H9 (cell line): ENCODE measurements around the gene DOC2A. TPM values are rescaled to one million over a fixed set of nuclear protein-coding genes. Genes with fewer than 3 reads are reported as not detected.

ENCODE experiments used
- DNase-seq: peaks from one replicate; pipeline ENCODE4 v3.0.0-alpha.2; 2017
- H2AFZ ChIP-seq: one replicate; pipeline ENCODE4 v1.6.1; 2013; ENCODE audit warnings: mild to moderate bottlenecking, low read length, control low read depth, moderate library complexity
- H2AK5ac ChIP-seq: 2 replicates; pipeline ENCODE4 v1.6.1; 2013; ENCODE audit warnings: low read length, control low read depth, mixed read lengths; ENCODE audit not compliant: insufficient read length
- H2BK120ac ChIP-seq: one replicate; pipeline ENCODE4 v1.6.1; 2013; ENCODE audit warnings: low read depth, mild to moderate bottlenecking, low read length, control low read depth, inconsistent platforms; ENCODE audit not compliant: poor library complexity, severe bottlenecking
- H2BK12ac ChIP-seq: 2 replicates; pipeline ENCODE4 v1.6.1; 2013; ENCODE audit warnings: low read length, control low read depth, mixed read lengths, low read depth; ENCODE audit not compliant: insufficient read length
- H2BK15ac ChIP-seq: 2 replicates; pipeline ENCODE4 v1.6.1; 2013; ENCODE audit warnings: low read depth, low read length, control low read depth
- H2BK20ac ChIP-seq: one replicate; pipeline ENCODE4 v1.6.1; 2013; ENCODE audit warnings: low read depth, mild to moderate bottlenecking, low read length, control low read depth, inconsistent platforms; ENCODE audit not compliant: poor library complexity, severe bottlenecking
- H2BK5ac ChIP-seq: 2 replicates; pipeline ENCODE4 v1.6.1; 2013; ENCODE audit warnings: low read length, control low read depth, mixed read lengths; ENCODE audit not compliant: insufficient read length
- H3K14ac ChIP-seq: 2 replicates; pipeline ENCODE4 v1.6.1; 2013; ENCODE audit warnings: low read length, control low read depth; ENCODE audit not compliant: insufficient read depth
- H3K18ac ChIP-seq: 2 replicates; pipeline ENCODE4 v1.6.1; 2013; ENCODE audit warnings: low read depth, mild to moderate bottlenecking, mixed read lengths, low read length, control low read depth; ENCODE audit not compliant: insufficient read length
- H3K23ac ChIP-seq: 2 replicates; pipeline ENCODE4 v1.6.1; 2013; ENCODE audit warnings: low read length, control low read depth, mixed read lengths, low read depth; ENCODE audit not compliant: insufficient read length
- H3K23me2 ChIP-seq: 2 replicates; pipeline ENCODE4 v1.6.1; 2013; ENCODE audit warnings: low read depth, mild to moderate bottlenecking, mixed read lengths, low read length, control low read depth; ENCODE audit not compliant: insufficient read length, poor library complexity, severe bottlenecking
- H3K27ac ChIP-seq: 2 replicates; pipeline ENCODE4 v1.5.1; 2013; ENCODE audit warnings: low read length, control low read depth, mixed read lengths, low read depth; ENCODE audit not compliant: insufficient read length
- H3K27me3 ChIP-seq: 2 replicates; pipeline ENCODE4 v1.6.1; 2013; ENCODE audit warnings: low read length, control low read depth, inconsistent platforms; ENCODE audit not compliant: insufficient read depth
- H3K4ac ChIP-seq: 2 replicates; pipeline ENCODE4 v1.6.1; 2013; ENCODE audit warnings: low read depth, mild to moderate bottlenecking, control low read depth, inconsistent platforms, low read length, moderate library complexity
- H3K4me1 ChIP-seq: 2 replicates; pipeline ENCODE4 v1.6.1; 2013; ENCODE audit warnings: low read length, control low read depth, inconsistent platforms; ENCODE audit not compliant: insufficient read depth
- H3K4me2 ChIP-seq: 2 replicates; pipeline ENCODE4 v1.6.1; 2013; ENCODE audit warnings: low read length, control low read depth, mixed read lengths; ENCODE audit not compliant: insufficient read length, insufficient read depth
- H3K56ac ChIP-seq: 2 replicates; pipeline ENCODE4 v1.6.1; 2013; ENCODE audit warnings: low read depth, mild to moderate bottlenecking, mixed read lengths, low read length, control low read depth; ENCODE audit not compliant: insufficient read length
- H3K79me1 ChIP-seq: 2 replicates; pipeline ENCODE4 v1.6.1; 2013; ENCODE audit warnings: low read depth, mild to moderate bottlenecking, moderate library complexity, low read length, control low read depth, inconsistent platforms; ENCODE audit not compliant: insufficient read depth, poor library complexity, severe bottlenecking
- H3K79me2 ChIP-seq: 2 replicates; pipeline ENCODE4 v1.6.1; 2013; ENCODE audit warnings: low read length, control low read depth, inconsistent platforms; ENCODE audit not compliant: insufficient read depth
- H3K9ac ChIP-seq: 2 replicates; pipeline ENCODE4 v1.6.1; 2013; ENCODE audit warnings: low read length, control low read depth, mixed read lengths; ENCODE audit not compliant: insufficient read length; ENCODE audit errors: extremely low read depth
- H3K9me3 ChIP-seq: one replicate; pipeline ENCODE4 v1.6.1; 2013; ENCODE audit warnings: low read depth, low read length, inconsistent platforms; ENCODE audit not compliant: control insufficient read depth
- H3T11ph ChIP-seq: one replicate; pipeline ENCODE4 v1.6.1; 2013; ENCODE audit warnings: mild to moderate bottlenecking, low read length, control low read depth, inconsistent platforms
- H4K20me1 ChIP-seq: one replicate; pipeline ENCODE4 v1.6.1; 2013; ENCODE audit not compliant: control insufficient read depth, insufficient read length, insufficient read depth
- H4K5ac ChIP-seq: 2 replicates; pipeline ENCODE4 v1.6.1; 2013; ENCODE audit warnings: low read depth, mild to moderate bottlenecking, mixed read lengths, low read length, control low read depth; ENCODE audit not compliant: insufficient read length
- H4K8ac ChIP-seq: replicated peaks from 2 replicates; pipeline ENCODE4 v1.6.1; 2013; ENCODE audit warnings: low read length, control low read depth, mixed read lengths, low read depth; ENCODE audit not compliant: insufficient read length
- H4K91ac ChIP-seq: 2 replicates; pipeline ENCODE4 v1.6.1; 2013; ENCODE audit warnings: low read depth, mild to moderate bottlenecking, moderate library complexity, mixed read lengths, low read length, control low read depth; ENCODE audit not compliant: insufficient read length
- H3K27ac Mint-ChIP-seq, 3 experiments: 2 replicates in 2 of 3; 3 replicates in 1 of 3; pipeline ENCODE4 v1.8.0; 2020 to 2021; ENCODE audit warnings: mixed read lengths in 3 of 3, mild to moderate bottlenecking in 1 of 3, moderate library complexity in 1 of 3
- H3K27me3 Mint-ChIP-seq: 2 replicates; pipeline ENCODE4 v1.8.0; 2021; ENCODE audit warnings: low read depth, mild to moderate bottlenecking, moderate library complexity, mixed read lengths
- H3K36me3 Mint-ChIP-seq, 3 experiments: 2 replicates in 2 of 3; 3 replicates in 1 of 3; pipeline ENCODE4 v1.8.0; 2020 to 2021; ENCODE audit warnings: low read depth in 3 of 3, mixed read lengths in 3 of 3; ENCODE audit not compliant: insufficient read depth in 1 of 3
- H3K4me1 Mint-ChIP-seq, 2 experiments: 2 replicates each; pipeline ENCODE4 v1.8.0; 2020; ENCODE audit warnings: mixed read lengths in 2 of 2
- H3K4me3 Mint-ChIP-seq, 2 experiments: 2 replicates in 1 of 2; 3 replicates in 1 of 2; pipeline ENCODE4 v1.8.0; 2020 to 2021; ENCODE audit warnings: mild to moderate bottlenecking in 2 of 2, mixed read lengths in 2 of 2, moderate library complexity in 1 of 2
- H3K9me3 Mint-ChIP-seq, 2 experiments: 2 replicates in 1 of 2; 3 replicates in 1 of 2; pipeline ENCODE4 v1.8.0; 2020; ENCODE audit warnings: mild to moderate bottlenecking in 2 of 2, mixed read lengths in 2 of 2, moderate library complexity in 1 of 2
- WGBS: extraction: QIAGEN DNeasy Blood & Tissue Kit; methylation state at CpG from one replicate; pipeline ENCODE4 v1.1.7; 2013; ENCODE audit warnings: missing lambda C conversion rate, low lambda C conversion rate, mixed read lengths; ENCODE audit not compliant: insufficient read length; ENCODE audit errors: extremely low coverage; 5-methylcytosine and 5-hydroxymethylcytosine counted together
- total RNA-seq: library from RNA; stranded (reverse); gene quantifications from 2 replicates; pipeline ENCODE4 v1.2.1, GENCODE V29; 2021
- TF ChIP-seq, protein P1 (sequence below): fragments of 200-600 bp; sonication (generic); conservative IDR thresholded peaks from 3 replicates; pipeline ENCODE4 v1.8.0; 2021; ENCODE audit warnings: antibody characterized with exemption, mild to moderate bottlenecking

The DOC2A gene
- total RNA-seq, 1 experiment from 2014 or later: 12.2 TPM

- no peak overlapping the region for H2AFZ ChIP-seq
- DNase-seq: no peak
- H3K9me3 ChIP-seq: peaks cover 7% of the 10 kb centered on the region
- H2BK120ac ChIP-seq: no peak overlapping the region
- peaks cover 5% of the 10 kb centered on the region; the same call in 1 of the 2 replicates for H3K79me2 ChIP-seq
- no peak overlapping the region for H2AK5ac ChIP-seq
- H3K4ac ChIP-seq: no peak overlapping the region
- H2BK12ac ChIP-seq: no peak overlapping the region
- H3K23ac ChIP-seq: no peak overlapping the region
- no peak overlapping the region for H4K8ac ChIP-seq
- H2BK5ac ChIP-seq: no peak overlapping the region
- H2BK20ac ChIP-seq: no peak overlapping the region
- H3K4me3 Mint-ChIP-seq: no peak overlapping the region
- H4K20me1 ChIP-seq: no peaks in the 10 kb centered on the region
- H3K4me1 ChIP-seq: no peaks in the 10 kb centered on the region; the same call in 1 of the 2 replicates
- H4K91ac ChIP-seq: no peak overlapping the region
- TF ChIP-seq, protein P1, sequence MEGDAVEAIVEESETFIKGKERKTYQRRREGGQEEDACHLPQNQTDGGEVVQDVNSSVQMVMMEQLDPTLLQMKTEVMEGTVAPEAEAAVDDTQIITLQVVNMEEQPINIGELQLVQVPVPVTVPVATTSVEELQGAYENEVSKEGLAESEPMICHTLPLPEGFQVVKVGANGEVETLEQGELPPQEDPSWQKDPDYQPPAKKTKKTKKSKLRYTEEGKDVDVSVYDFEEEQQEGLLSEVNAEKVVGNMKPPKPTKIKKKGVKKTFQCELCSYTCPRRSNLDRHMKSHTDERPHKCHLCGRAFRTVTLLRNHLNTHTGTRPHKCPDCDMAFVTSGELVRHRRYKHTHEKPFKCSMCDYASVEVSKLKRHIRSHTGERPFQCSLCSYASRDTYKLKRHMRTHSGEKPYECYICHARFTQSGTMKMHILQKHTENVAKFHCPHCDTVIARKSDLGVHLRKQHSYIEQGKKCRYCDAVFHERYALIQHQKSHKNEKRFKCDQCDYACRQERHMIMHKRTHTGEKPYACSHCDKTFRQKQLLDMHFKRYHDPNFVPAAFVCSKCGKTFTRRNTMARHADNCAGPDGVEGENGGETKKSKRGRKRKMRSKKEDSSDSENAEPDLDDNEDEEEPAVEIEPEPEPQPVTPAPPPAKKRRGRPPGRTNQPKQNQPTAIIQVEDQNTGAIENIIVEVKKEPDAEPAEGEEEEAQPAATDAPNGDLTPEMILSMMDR: no peak
- peaks cover 7% of the 10 kb centered on the region for H3K79me1 ChIP-seq
- no peak overlapping the region for H2BK15ac ChIP-seq
- no peak overlapping the region for H4K5ac ChIP-seq
- peaks cover 3% of the 10 kb centered on the region; the same call in 1 of the 2 replicates for H3K27me3 ChIP-seq
- H3K27ac ChIP-seq: no peak overlapping the region
- peaks cover 14% of the 10 kb centered on the region for H3K23me2 ChIP-seq
- H3K4me2 ChIP-seq: no peak overlapping the region
- WGBS: no CpG with 5 or more reads among the region's 8 CpGs
- H3K4me1 Mint-ChIP-seq: peaks cover 17% of the 10 kb centered on the region in 2 experiments
- H3K27ac Mint-ChIP-seq: no peak overlapping the region
- no peak overlapping the region for H3K56ac ChIP-seq
- H3K18ac ChIP-seq: no peak overlapping the region
- peaks cover 35 to 46% (median 45%) of the 10 kb centered on the region in 3 experiments for H3K36me3 Mint-ChIP-seq
- peaks cover 14 to 16% of the 10 kb centered on the region in 2 experiments for H3K9me3 Mint-ChIP-seq
- H3K27me3 Mint-ChIP-seq: peaks cover 16% of the 10 kb centered on the region
- H3K9ac ChIP-seq: no peak overlapping the region
- no peak overlapping the region for H3T11ph ChIP-seq
- H3K14ac ChIP-seq: no peak overlapping the region
Observed at GRCh38 chr16:29971304-29971703, 39.5 kb downstream of the DOC2A start.
